ENCODE measurements around the gene CEP20. TPM values are rescaled to one million over a fixed set of nuclear protein-coding genes. Genes with fewer than 3 reads are reported as not detected.
A peak's percentile ranks its signal among the peaks of the same experiment; 100 is the strongest.

The CEP20 gene
- total RNA-seq, 1 experiment from 2014 or later, result 37.0 TPM

- DNase-seq, result no peak
- H3K9ac ChIP-seq (ENCODE audit: low read length), result no peak overlapping the region
- H3K4me1 ChIP-seq (ENCODE audit: insufficient read depth, low read length), result peaks cover 11% of the 10 kb centered on the region
- no peak overlapping the region for H3K4me3 ChIP-seq (ENCODE audit: low read length)
- H3K36me3 ChIP-seq (ENCODE audit: low read depth, low read length), result no peaks in the 10 kb centered on the region
- POLR2A ChIA-PET (ENCODE audit: unreplicated experiment), result no interaction called here
- ATAC-seq, result no peak
- H4K20me1 ChIP-seq (ENCODE audit: low read length), result no peaks in the 10 kb centered on the region
- H3F3A ChIP-seq (ENCODE audit: low read length, unreplicated experiment), result no peaks in the 10 kb centered on the region
- no peak overlapping the region for H2AFZ ChIP-seq (ENCODE audit: low read length)
- intact Hi-C loops (cut with micrococcal nuclease), result no loop called here
- no peak for TF ChIP-seq EZH2 (IDR thresholded peaks at IDR 0.05; ENCODE audit: low read length, unreplicated experiment)
- no TSS peak for BruUV-seq (replicated peaks)
- no peak overlapping the region for H3K4me2 ChIP-seq (ENCODE audit: low read length)
- CTCF ChIA-PET, result no interaction called here
- no peaks in the 10 kb centered on the region for H3K9me2 ChIP-seq (replicated peaks; ENCODE audit: low read length)
- H3K79me2 ChIP-seq (ENCODE audit: low read length), result peaks cover 19% of the 10 kb centered on the region
- no peaks in the 10 kb centered on the region for H3K9me3 ChIP-seq (ENCODE audit: low read length)
- no peaks in the 10 kb centered on the region for H3K27me3 ChIP-seq (ENCODE audit: low read length)
- H3K27ac ChIP-seq (ENCODE audit: low read length), result no peak overlapping the region
Observed at GRCh38 chr16:15891508-15891907, 3.1 kb upstream of the CEP20 start.

GRCh38 chr16:15887283-15887682 lies 1.1 kb downstream of the CEP20 start:
- no TSS peak for BruUV-seq (replicated peaks)

DNA sequence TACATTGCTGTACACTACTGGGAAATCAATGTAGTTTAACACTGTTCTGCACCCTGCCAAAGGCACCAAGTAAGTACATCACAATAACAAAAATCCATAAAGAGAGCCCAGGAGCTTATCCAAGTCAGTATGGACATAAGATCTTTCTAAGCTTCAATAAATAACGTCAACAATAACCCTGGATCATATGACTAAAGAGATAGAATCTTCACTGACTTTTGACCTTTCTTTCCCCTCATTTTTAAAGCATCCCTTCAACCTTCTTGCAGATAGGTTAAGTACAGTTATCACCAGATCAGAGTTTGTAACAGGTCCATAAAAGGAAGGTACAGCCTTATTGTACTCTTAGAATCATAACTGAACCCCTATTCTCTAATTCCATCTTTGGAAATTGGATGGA lies 2.3 kb downstream of the CEP20 start:
- peaks cover 62% of the 10 kb centered on the region for H3K79me2 ChIP-seq (ENCODE audit: low read length)
- H3K9me2 ChIP-seq (replicated peaks; ENCODE audit: low read length), result no peaks in the 10 kb centered on the region
- TF ChIP-seq CTCF (conservative IDR thresholded peaks at IDR 0.05; ENCODE audit: low read depth, low read length) (no peak), EZH2phosphoT487 (IDR thresholded peaks at IDR 0.05; ENCODE audit: borderline replicate concordance, low read length) (no peak), EZH2 (IDR thresholded peaks at IDR 0.05; ENCODE audit: low read length, unreplicated experiment) (no peak)
- ATAC-seq, result no peak
- no peaks in the 10 kb centered on the region for H4K20me1 ChIP-seq (ENCODE audit: low read length)
- H2AFZ ChIP-seq (ENCODE audit: low read length), result no peak overlapping the region
- ChIA-PET POLR2A (ENCODE audit: unreplicated experiment) (no interaction called here), CTCF (no interaction called here)
- no peaks in the 10 kb centered on the region for H3F3A ChIP-seq (ENCODE audit: low read length, unreplicated experiment)
- H3K36me3 ChIP-seq (ENCODE audit: low read depth, low read length), result peaks cover 15% of the 10 kb centered on the region; the same call in 1 of the 2 replicates
- no peak for DNase-seq
- no peaks in the 10 kb centered on the region for H3K9me3 ChIP-seq (ENCODE audit: low read length)
- peaks cover 12% of the 10 kb centered on the region for H3K4me1 ChIP-seq (ENCODE audit: insufficient read depth, low read length)
- peak overlapping the region; percentile 20; the same call in 1 of the 2 replicates for H3K4me2 ChIP-seq (ENCODE audit: low read length)
- intact Hi-C loops (cut with micrococcal nuclease), result no loop called here
- no peak overlapping the region for H3K4me3 ChIP-seq (ENCODE audit: low read length)
- BruUV-seq (replicated peaks), result no TSS peak
- no peaks in the 10 kb centered on the region for H3K27me3 ChIP-seq (ENCODE audit: low read length)
- no peak overlapping the region for H3K27ac ChIP-seq (ENCODE audit: low read length)
- no peak overlapping the region for H3K9ac ChIP-seq (ENCODE audit: low read length)

More at GRCh38 chr16:15887283-15887682, 1.1 kb downstream of the CEP20 start:
- Histone ChIP-seq H3K27ac (ENCODE audit: low read length) (no peak overlapping the region), H3K9me3 (ENCODE audit: low read length) (no peaks in the 10 kb centered on the region), H3F3A (ENCODE audit: low read length, unreplicated experiment) (no peaks in the 10 kb centered on the region), H3K27me3 (ENCODE audit: low read length) (no peaks in the 10 kb centered on the region), H3K79me2 (ENCODE audit: low read length) (peaks cover 56% of the 10 kb centered on the region), H3K9ac (ENCODE audit: low read length) (peak overlapping the region; percentile 98), H3K4me2 (ENCODE audit: low read length) (peak overlapping the region; percentile 93), H3K36me3 (ENCODE audit: low read depth, low read length) (peaks cover 10% of the 10 kb centered on the region; the same call in 1 of the 2 replicates), H2AFZ (ENCODE audit: low read length) (no peak overlapping the region), H4K20me1 (ENCODE audit: low read length) (no peaks in the 10 kb centered on the region), H3K9me2 (replicated peaks; ENCODE audit: low read length) (no peaks in the 10 kb centered on the region), H3K4me1 (ENCODE audit: insufficient read depth, low read length) (peaks cover 11% of the 10 kb centered on the region), H3K4me3 (ENCODE audit: low read length) (peak overlapping the region; percentile 95)
- DNase-seq (no peak), ATAC-seq (no peak)
- CTCF ChIA-PET, result no interaction called here
- intact Hi-C loops (cut with micrococcal nuclease), result no loop called here
- POLR2A ChIA-PET (ENCODE audit: unreplicated experiment), result no interaction called here
- TF ChIP-seq CTCF (conservative IDR thresholded peaks at IDR 0.05; ENCODE audit: low read depth, low read length) (no peak), EZH2phosphoT487 (IDR thresholded peaks at IDR 0.05; ENCODE audit: borderline replicate concordance, low read length) (no peak), EZH2 (IDR thresholded peaks at IDR 0.05; ENCODE audit: low read length, unreplicated experiment) (no peak)
